ENCODE results near the gene TLX2. TPM values are rescaled to one million over a fixed set of nuclear protein-coding genes. Genes with fewer than 3 reads are reported as not detected.
A peak's percentile ranks its signal among the peaks of the same experiment; 100 is the strongest.

The TLX2 gene
- total and polyA plus RNA-seq, 2 of the 13 experiments (the other 11 are each of a cell fraction or from before 2014, with no cell fraction given), result 0.05 to 0.20 TPM

DNA sequence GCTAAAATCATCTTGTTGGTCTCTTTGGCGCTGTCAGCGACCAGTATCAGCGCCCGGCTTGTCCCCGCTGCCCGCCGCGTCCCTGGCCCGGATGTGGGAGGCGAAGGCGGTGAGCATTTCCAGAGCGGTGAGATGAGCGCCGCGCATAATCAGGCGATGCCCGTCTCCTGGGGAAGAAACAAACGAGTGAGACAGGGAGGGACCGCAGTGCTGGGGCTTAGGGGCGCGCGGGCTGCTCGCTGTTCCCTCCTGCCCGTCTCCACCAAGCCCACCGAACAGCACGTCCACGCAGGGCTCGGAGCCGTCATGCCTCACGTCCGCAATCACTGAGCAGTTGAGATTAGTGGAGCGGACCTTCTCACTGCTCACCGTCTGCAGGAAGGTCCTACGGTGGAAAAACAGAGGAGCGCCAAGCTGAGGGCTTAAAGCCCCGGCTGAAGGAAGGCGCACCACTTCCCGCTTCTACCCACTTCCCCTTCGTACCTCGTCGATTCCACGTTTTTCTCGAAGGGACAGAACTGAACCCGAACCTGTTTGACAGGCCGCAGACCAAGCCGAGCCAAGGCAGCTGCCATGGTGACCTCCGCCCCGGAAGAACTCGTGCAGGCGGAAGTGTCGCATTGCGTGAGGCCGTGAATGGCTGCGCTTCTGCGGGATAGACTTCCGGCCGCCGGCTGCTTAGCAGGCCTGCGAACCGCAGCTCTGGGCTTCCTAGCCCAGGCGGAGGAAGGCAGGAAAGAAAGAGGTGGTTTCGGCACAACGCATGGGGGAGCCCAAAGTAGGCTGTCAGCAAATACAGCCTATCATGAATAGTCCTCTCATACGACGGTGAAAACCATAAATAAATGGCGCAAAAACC, 41.9 kb upstream of the TLX2 start, which contains the start of gene MRPL53 (continued):
- TF ChIP-seq, protein P1, sequence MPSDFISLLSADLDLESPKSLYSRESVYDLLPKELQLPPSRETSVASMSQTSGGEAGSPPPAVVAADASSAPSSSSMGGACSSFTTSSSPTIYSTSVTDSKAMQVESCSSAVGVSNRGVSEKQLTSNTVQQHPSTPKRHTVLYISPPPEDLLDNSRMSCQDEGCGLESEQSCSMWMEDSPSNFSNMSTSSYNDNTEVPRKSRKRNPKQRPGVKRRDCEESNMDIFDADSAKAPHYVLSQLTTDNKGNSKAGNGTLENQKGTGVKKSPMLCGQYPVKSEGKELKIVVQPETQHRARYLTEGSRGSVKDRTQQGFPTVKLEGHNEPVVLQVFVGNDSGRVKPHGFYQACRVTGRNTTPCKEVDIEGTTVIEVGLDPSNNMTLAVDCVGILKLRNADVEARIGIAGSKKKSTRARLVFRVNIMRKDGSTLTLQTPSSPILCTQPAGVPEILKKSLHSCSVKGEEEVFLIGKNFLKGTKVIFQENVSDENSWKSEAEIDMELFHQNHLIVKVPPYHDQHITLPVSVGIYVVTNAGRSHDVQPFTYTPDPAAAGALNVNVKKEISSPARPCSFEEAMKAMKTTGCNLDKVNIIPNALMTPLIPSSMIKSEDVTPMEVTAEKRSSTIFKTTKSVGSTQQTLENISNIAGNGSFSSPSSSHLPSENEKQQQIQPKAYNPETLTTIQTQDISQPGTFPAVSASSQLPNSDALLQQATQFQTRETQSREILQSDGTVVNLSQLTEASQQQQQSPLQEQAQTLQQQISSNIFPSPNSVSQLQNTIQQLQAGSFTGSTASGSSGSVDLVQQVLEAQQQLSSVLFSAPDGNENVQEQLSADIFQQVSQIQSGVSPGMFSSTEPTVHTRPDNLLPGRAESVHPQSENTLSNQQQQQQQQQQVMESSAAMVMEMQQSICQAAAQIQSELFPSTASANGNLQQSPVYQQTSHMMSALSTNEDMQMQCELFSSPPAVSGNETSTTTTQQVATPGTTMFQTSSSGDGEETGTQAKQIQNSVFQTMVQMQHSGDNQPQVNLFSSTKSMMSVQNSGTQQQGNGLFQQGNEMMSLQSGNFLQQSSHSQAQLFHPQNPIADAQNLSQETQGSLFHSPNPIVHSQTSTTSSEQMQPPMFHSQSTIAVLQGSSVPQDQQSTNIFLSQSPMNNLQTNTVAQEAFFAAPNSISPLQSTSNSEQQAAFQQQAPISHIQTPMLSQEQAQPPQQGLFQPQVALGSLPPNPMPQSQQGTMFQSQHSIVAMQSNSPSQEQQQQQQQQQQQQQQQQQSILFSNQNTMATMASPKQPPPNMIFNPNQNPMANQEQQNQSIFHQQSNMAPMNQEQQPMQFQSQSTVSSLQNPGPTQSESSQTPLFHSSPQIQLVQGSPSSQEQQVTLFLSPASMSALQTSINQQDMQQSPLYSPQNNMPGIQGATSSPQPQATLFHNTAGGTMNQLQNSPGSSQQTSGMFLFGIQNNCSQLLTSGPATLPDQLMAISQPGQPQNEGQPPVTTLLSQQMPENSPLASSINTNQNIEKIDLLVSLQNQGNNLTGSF (CRISPR knock-in tag; IDR thresholded peaks at IDR 0.05), result peak; percentile 90
- TF ChIP-seq ZNF441 (CRISPR knock-in tag; IDR thresholded peaks at IDR 0.05; ENCODE audit: borderline replicate concordance) (peak; percentile 55; the same call in 1 of the 2 replicates), ZNF136 (CRISPR knock-in tag; IDR thresholded peaks at IDR 0.05; ENCODE audit: low read depth) (peak; percentile 97), SPEN (CRISPR knock-in tag; IDR thresholded peaks at IDR 0.05; ENCODE audit: low read depth) (peak; percentile 94)
- TF ChIP-seq, protein P2, sequence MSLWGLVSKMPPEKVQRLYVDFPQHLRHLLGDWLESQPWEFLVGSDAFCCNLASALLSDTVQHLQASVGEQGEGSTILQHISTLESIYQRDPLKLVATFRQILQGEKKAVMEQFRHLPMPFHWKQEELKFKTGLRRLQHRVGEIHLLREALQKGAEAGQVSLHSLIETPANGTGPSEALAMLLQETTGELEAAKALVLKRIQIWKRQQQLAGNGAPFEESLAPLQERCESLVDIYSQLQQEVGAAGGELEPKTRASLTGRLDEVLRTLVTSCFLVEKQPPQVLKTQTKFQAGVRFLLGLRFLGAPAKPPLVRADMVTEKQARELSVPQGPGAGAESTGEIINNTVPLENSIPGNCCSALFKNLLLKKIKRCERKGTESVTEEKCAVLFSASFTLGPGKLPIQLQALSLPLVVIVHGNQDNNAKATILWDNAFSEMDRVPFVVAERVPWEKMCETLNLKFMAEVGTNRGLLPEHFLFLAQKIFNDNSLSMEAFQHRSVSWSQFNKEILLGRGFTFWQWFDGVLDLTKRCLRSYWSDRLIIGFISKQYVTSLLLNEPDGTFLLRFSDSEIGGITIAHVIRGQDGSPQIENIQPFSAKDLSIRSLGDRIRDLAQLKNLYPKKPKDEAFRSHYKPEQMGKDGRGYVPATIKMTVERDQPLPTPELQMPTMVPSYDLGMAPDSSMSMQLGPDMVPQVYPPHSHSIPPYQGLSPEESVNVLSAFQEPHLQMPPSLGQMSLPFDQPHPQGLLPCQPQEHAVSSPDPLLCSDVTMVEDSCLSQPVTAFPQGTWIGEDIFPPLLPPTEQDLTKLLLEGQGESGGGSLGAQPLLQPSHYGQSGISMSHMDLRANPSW (CRISPR knock-in tag; IDR thresholded peaks at IDR 0.05; ENCODE audit: borderline replicate concordance), result peak; percentile 95; the same call in 1 of the 2 replicates
- TF ChIP-seq, protein P3, sequence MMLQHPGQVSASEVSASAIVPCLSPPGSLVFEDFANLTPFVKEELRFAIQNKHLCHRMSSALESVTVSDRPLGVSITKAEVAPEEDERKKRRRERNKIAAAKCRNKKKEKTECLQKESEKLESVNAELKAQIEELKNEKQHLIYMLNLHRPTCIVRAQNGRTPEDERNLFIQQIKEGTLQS (CRISPR knock-in tag; IDR thresholded peaks at IDR 0.05), result no peak
- TF ChIP-seq, protein P4, sequence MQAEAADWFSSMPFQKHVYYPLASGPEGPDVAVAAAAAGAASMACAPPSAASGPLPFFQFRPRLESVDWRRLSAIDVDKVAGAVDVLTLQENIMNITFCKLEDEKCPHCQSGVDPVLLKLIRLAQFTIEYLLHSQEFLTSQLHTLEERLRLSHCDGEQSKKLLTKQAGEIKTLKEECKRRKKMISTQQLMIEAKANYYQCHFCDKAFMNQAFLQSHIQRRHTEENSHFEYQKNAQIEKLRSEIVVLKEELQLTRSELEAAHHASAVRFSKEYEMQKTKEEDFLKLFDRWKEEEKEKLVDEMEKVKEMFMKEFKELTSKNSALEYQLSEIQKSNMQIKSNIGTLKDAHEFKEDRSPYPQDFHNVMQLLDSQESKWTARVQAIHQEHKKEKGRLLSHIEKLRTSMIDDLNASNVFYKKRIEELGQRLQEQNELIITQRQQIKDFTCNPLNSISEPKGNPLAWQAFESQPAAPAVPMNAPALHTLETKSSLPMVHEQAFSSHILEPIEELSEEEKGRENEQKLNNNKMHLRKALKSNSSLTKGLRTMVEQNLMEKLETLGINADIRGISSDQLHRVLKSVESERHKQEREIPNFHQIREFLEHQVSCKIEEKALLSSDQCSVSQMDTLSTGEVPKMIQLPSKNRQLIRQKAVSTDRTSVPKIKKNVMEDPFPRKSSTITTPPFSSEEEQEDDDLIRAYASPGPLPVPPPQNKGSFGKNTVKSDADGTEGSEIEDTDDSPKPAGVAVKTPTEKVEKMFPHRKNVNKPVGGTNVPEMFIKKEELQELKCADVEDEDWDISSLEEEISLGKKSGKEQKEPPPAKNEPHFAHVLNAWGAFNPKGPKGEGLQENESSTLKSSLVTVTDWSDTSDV (CRISPR knock-in tag; IDR thresholded peaks at IDR 0.05), result no peak; the same call in 1 of the 2 replicates
- TF ChIP-seq, protein P5, sequence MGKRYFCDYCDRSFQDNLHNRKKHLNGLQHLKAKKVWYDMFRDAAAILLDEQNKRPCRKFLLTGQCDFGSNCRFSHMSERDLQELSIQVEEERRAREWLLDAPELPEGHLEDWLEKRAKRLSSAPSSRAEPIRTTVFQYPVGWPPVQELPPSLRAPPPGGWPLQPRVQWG (CRISPR knock-in tag; IDR thresholded peaks at IDR 0.05; ENCODE audit: borderline replicate concordance, low read depth), result no peak
- TF ChIP-seq, protein P6, sequence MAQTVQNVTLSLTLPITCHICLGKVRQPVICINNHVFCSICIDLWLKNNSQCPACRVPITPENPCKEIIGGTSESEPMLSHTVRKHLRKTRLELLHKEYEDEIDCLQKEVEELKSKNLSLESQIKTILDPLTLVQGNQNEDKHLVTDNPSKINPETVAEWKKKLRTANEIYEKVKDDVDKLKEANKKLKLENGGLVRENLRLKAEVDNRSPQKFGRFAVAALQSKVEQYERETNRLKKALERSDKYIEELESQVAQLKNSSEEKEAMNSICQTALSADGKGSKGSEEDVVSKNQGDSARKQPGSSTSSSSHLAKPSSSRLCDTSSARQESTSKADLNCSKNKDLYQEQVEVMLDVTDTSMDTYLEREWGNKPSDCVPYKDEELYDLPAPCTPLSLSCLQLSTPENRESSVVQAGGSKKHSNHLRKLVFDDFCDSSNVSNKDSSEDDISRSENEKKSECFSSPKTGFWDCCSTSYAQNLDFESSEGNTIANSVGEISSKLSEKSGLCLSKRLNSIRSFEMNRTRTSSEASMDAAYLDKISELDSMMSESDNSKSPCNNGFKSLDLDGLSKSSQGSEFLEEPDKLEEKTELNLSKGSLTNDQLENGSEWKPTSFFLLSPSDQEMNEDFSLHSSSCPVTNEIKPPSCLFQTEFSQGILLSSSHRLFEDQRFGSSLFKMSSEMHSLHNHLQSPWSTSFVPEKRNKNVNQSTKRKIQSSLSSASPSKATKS (CRISPR knock-in tag; IDR thresholded peaks at IDR 0.05), result no peak
- TF ChIP-seq, protein P7, sequence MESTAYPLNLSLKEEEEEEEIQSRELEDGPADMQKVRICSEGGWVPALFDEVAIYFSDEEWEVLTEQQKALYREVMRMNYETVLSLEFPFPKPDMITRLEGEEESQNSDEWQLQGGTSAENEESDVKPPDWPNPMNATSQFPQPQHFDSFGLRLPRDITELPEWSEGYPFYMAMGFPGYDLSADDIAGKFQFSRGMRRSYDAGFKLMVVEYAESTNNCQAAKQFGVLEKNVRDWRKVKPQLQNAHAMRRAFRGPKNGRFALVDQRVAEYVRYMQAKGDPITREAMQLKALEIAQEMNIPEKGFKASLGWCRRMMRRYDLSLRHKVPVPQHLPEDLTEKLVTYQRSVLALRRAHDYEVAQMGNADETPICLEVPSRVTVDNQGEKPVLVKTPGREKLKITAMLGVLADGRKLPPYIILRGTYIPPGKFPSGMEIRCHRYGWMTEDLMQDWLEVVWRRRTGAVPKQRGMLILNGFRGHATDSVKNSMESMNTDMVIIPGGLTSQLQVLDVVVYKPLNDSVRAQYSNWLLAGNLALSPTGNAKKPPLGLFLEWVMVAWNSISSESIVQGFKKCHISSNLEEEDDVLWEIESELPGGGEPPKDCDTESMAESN (CRISPR knock-in tag; conservative IDR thresholded peaks at IDR 0.05), result peak; percentile 93

All from HepG2 (cell line).